Caco-2 (cell line): ENCODE data around the gene PDSS1. TPM values are rescaled to one million over a fixed set of nuclear protein-coding genes. Genes with fewer than 3 reads are reported as not detected.

Experiments
- BruUV-seq: library from RNA; stranded (reverse); fragments of 400-500 nt; replicated peaks from 2 replicates; lab custom pipeline; 2021; lab: Mats Ljungman, UMichigan
- CTCF ChIA-PET: fragments of 300-600 bp; sonication (Branson Sonifier 250); formaldehyde crosslinking; loops from one replicate; lab custom pipeline; 2022; ENCODE audit warnings: antibody characterized with exemption; lab: Charles Lee
- POLR2A ChIA-PET: fragments of 300-600 bp; sonication (Branson Sonifier 250); formaldehyde crosslinking; loops from one replicate; lab custom pipeline; 2022; ENCODE audit warnings: antibody characterized with exemption; lab: Charles Lee
- DNase-seq, 2 experiments: peaks; one replicate each; pipeline versions ENCODE4 v3.0.0 to v3.0.0-alpha.2; 2020 to 2022
- H3K27me3 ChIP-seq: replicated peaks from 2 replicates; pipeline ENCODE4 v1.6.0; 2011; ENCODE audit warnings: low read length; ENCODE audit not compliant: control insufficient read depth, insufficient read depth
- H3K36me3 ChIP-seq: 2 replicates; pipeline ENCODE4 v1.5.1; 2011; ENCODE audit warnings: low read length; ENCODE audit not compliant: control insufficient read depth, insufficient read depth
- H3K4me1 ChIP-seq: fragments of 250-450 bp; sonication (Bioruptor Pico); 2 replicates; pipeline ENCODE4 v1.5.1; 2020; ENCODE audit warnings: mild to moderate bottlenecking
- H3K4me3 ChIP-seq: 2 replicates; pipeline ENCODE4 v1.5.1; 2011; ENCODE audit warnings: low read depth, mild to moderate bottlenecking, control low read depth, low read length
- H3K9me3 ChIP-seq: fragments of 250-450 bp; sonication (Bioruptor Pico); 2 replicates; pipeline ENCODE4 v1.5.1; 2020; ENCODE audit warnings: mild to moderate bottlenecking, moderate library complexity
- H3K27ac Mint-ChIP-seq: one replicate; pipeline ENCODE4 v1.8.0; 2022; ENCODE audit warnings: mixed read lengths; ENCODE audit not compliant: unreplicated experiment
- H3K27me3 Mint-ChIP-seq: one replicate; pipeline ENCODE4 v1.8.0; 2022; ENCODE audit warnings: mixed read lengths; ENCODE audit not compliant: insufficient read depth, unreplicated experiment
- H3K36me3 Mint-ChIP-seq: one replicate; pipeline ENCODE4 v1.8.0; 2022; ENCODE audit warnings: mild to moderate bottlenecking, mixed read lengths; ENCODE audit not compliant: insufficient read depth, unreplicated experiment
- H3K4me1 Mint-ChIP-seq: one replicate; pipeline ENCODE4 v1.8.0; 2022; ENCODE audit warnings: low read depth, mixed read lengths; ENCODE audit not compliant: unreplicated experiment
- H3K4me3 Mint-ChIP-seq: one replicate; pipeline ENCODE4 v1.8.0; 2022; ENCODE audit warnings: mild to moderate bottlenecking, moderate library complexity, mixed read lengths; ENCODE audit not compliant: unreplicated experiment
- H3K9me3 Mint-ChIP-seq: one replicate; pipeline ENCODE4 v1.8.0; 2022; ENCODE audit warnings: mixed read lengths; ENCODE audit not compliant: unreplicated experiment
- CTCF ChIP-seq, 2 experiments: fragments of 200-600 bp in 1 of 2; IDR thresholded peaks; 1 replicate in 1 of 2; 2 replicates in 1 of 2; pipeline versions ENCODE4 v1.5.1 to v1.8.0; 2011 to 2022; ENCODE audit warnings: antibody characterized with exemption in 1 of 2, control low read depth in 1 of 2, inconsistent platforms in 1 of 2, low read depth in 1 of 2, low read length in 1 of 2, mild to moderate bottlenecking in 1 of 2, moderate library complexity in 1 of 2; ENCODE audit not compliant: insufficient read depth in 1 of 2, severe bottlenecking in 1 of 2, unreplicated experiment in 1 of 2
- intact Hi-C: fragments of 100-400 bp; cut with micrococcal nuclease; formaldehyde crosslinking; loops from one replicate; pipeline ENCODE4 v1.10.0; 2022; ENCODE audit not compliant: unreplicated experiment
- total RNA-seq: library from RNA; stranded (reverse); gene quantifications from 2 replicates; pipeline ENCODE4 v1.2.3, GENCODE V29; 2022

The PDSS1 gene
- total RNA-seq, 1 experiment from 2014 or later: 24.9 TPM

DNA sequence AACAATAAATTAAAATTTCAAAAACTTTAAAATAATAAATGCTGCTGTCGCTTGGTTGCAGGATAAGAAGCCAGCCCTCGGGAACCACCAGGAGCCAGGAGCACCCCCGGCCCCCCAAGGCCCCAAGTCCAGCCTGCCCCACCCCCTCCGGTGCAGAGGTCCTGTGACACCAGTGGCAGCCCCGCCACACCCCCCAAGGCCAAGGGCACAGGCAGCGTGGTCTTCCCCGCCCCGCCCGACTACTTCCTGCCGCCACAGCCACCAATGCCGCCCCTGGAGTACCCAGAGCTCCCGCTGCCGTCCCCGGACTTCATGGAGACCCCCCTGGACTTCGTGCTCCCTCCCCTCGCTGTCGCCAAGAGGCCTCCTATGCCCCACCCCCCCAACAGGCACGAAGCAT, 44.5 kb upstream of the PDSS1 start:
- DNase-seq: no peak
- Mint-ChIP-seq H3K4me3 (no peak overlapping the region), H3K36me3 (no peaks in the 10 kb centered on the region), H3K27me3 (peaks cover 34% of the 10 kb centered on the region), H3K9me3 (no peaks in the 10 kb centered on the region), H3K27ac (no peak overlapping the region), H3K4me1 (no peaks in the 10 kb centered on the region)
- Histone ChIP-seq H3K4me1 (no peaks in the 10 kb centered on the region), H3K27me3 (no peaks in the 10 kb centered on the region), H3K9me3 (no peaks in the 10 kb centered on the region), H3K36me3 (no peaks in the 10 kb centered on the region), H3K4me3 (no peak overlapping the region)
- no peak for TF ChIP-seq CTCF (IDR thresholded peaks at IDR 0.05; ENCODE audit: insufficient read depth in 1 of 2, low read depth in 1 of 2, low read length in 1 of 2, severe bottlenecking in 1 of 2, unreplicated experiment in 1 of 2)
- intact Hi-C loops: no loop called here
- no TSS peak for BruUV-seq
- ChIA-PET CTCF (no interaction called here), POLR2A (no interaction called here)

- Mint-ChIP-seq H3K27me3 (peaks cover 26% of the 10 kb centered on the region), H3K27ac (no peak overlapping the region), H3K9me3 (no peaks in the 10 kb centered on the region), H3K4me3 (no peak overlapping the region), H3K36me3 (no peaks in the 10 kb centered on the region), H3K4me1 (no peaks in the 10 kb centered on the region)
- no TSS peak for BruUV-seq
- H3K36me3 ChIP-seq: no peaks in the 10 kb centered on the region
- CTCF ChIA-PET: no interaction called here
- no peak for DNase-seq
- H3K4me3 ChIP-seq: no peak overlapping the region
- no peaks in the 10 kb centered on the region for H3K27me3 ChIP-seq
- POLR2A ChIA-PET: no interaction called here
- intact Hi-C loops: no loop called here
- no peaks in the 10 kb centered on the region for H3K4me1 ChIP-seq
- no peaks in the 10 kb centered on the region for H3K9me3 ChIP-seq
- no peak for TF ChIP-seq CTCF (IDR thresholded peaks at IDR 0.05; ENCODE audit: insufficient read depth in 1 of 2, low read depth in 1 of 2, low read length in 1 of 2, severe bottlenecking in 1 of 2, unreplicated experiment in 1 of 2)
These were observed 41.8 kb upstream of the PDSS1 start for GRCh38 chr10:26655746-26656145.

- ChIA-PET POLR2A (no interaction called here), CTCF (no interaction called here)
- H3K4me1 Mint-ChIP-seq: peaks cover 7% of the 10 kb centered on the region
- no peaks in the 10 kb centered on the region for H3K36me3 Mint-ChIP-seq
- no peak overlapping the region for H3K4me3 Mint-ChIP-seq
- no peak for DNase-seq
- Histone ChIP-seq H3K4me3 (no peak overlapping the region), H3K9me3 (no peaks in the 10 kb centered on the region; the same call in 1 of the 2 replicates), H3K27me3 (no peaks in the 10 kb centered on the region; the same call in 1 of the 2 replicates), H3K36me3 (no peaks in the 10 kb centered on the region), H3K4me1 (no peaks in the 10 kb centered on the region)
- BruUV-seq: no TSS peak
- TF ChIP-seq CTCF (IDR thresholded peaks at IDR 0.05; ENCODE audit: insufficient read depth in 1 of 2, low read depth in 1 of 2, low read length in 1 of 2, severe bottlenecking in 1 of 2, unreplicated experiment in 1 of 2): no peak
- no peak overlapping the region for H3K27ac Mint-ChIP-seq
- intact Hi-C loops: no loop called here
- H3K9me3 Mint-ChIP-seq: peaks cover 10% of the 10 kb centered on the region
- H3K27me3 Mint-ChIP-seq: peaks cover 9% of the 10 kb centered on the region
These were observed 34.6 kb upstream of the PDSS1 start for GRCh38 chr10:26662864-26663263.
